Body of pancreas (tissue), 4 donors: Measurements from ENCODE around the gene ZNF837. TPM values are rescaled to one million over a fixed set of nuclear protein-coding genes. Genes with fewer than 3 reads are reported as not detected.

Experiments used
- ATAC-seq: fragments of 150-250 bp; one replicate; pipeline ENCODE4 v1.9.1; 2016
- DNase-seq, 4 donors: peaks; one replicate each; pipeline ENCODE4 v3.0.0-alpha.2; 2019
- H3K27ac ChIP-seq, 4 donors: fragments of 200-600 bp; sonication (generic); 1 replicate in 3 of 4; 2 replicates in 1 of 4; pipeline versions ENCODE4 v1.5.1 to v1.6.1; 2016 to 2019; ENCODE audit warnings: mild to moderate bottlenecking in 1 of 4, mixed read lengths in 1 of 4, moderate library complexity in 1 of 4
- H3K27me3 ChIP-seq, 2 donors: fragments of 200-600 bp; sonication (generic); one replicate each; pipeline ENCODE4 v1.6.0; 2016; ENCODE audit warnings: mild to moderate bottlenecking in 1 of 2
- H3K36me3 ChIP-seq, 2 donors: fragments of 200-600 bp; sonication (generic); replicated peaks in 1 of 2; 2 replicates each; pipeline ENCODE4 v1.5.1; 2016; ENCODE audit warnings: low read depth in 2 of 2; ENCODE audit not compliant: insufficient read depth in 1 of 2
- H3K4me1 ChIP-seq: fragments of 200-600 bp; sonication (generic); one replicate; pipeline ENCODE4 v1.6.0; 2016
- H3K4me3 ChIP-seq, 2 donors: fragments of 200-600 bp; sonication (generic); 1 replicate in 1 of 2; 2 replicates in 1 of 2; pipeline ENCODE4 v1.5.1; 2016 to 2019
- H3K9me3 ChIP-seq, 3 donors: fragments of 200-600 bp; sonication (generic); 1 replicate in 2 of 3; 2 replicates in 1 of 3; pipeline ENCODE4 v1.5.1; 2016
- POLR2A ChIP-seq, 3 donors: fragments of 450-650 bp; IDR thresholded peaks; one replicate each; pipeline ENCODE4 v1.6.1; 2016; ENCODE audit warnings: antibody characterized with exemption in 3 of 3, mild to moderate bottlenecking in 2 of 3
- WGBS, 2 donors: methylation state at CpG; one replicate each; pipeline ENCODE4 v1.1.5; 2017; 5-methylcytosine and 5-hydroxymethylcytosine counted together
- intact Hi-C: fragments of 100-400 bp; cut with DNase I; formaldehyde crosslinking; loops from one replicate; pipeline ENCODE4 v1.15.1; 2023
- total RNA-seq, 2 donors: library from RNA; depleted of rRNA; stranded (reverse); fragments of >200 nt; gene quantifications; one replicate each; pipeline ENCODE4 v1.1.0, GENCODE V29; 2016
- TF ChIP-seq, protein P1 (sequence below), 7 experiments: fragments of 450-650 bp in 4 of 7; fragments of 200-600 bp in 3 of 7; sonication (generic) in 3 of 7; IDR thresholded peaks; one replicate each; pipeline ENCODE4 v1.5.1; 2016 to 2019; ENCODE audit warnings: antibody characterized with exemption in 7 of 7

Gene ZNF837
- total RNA-seq, 2 donors from 2014 or later, result 7.3 to 15.2 TPM

DNA sequence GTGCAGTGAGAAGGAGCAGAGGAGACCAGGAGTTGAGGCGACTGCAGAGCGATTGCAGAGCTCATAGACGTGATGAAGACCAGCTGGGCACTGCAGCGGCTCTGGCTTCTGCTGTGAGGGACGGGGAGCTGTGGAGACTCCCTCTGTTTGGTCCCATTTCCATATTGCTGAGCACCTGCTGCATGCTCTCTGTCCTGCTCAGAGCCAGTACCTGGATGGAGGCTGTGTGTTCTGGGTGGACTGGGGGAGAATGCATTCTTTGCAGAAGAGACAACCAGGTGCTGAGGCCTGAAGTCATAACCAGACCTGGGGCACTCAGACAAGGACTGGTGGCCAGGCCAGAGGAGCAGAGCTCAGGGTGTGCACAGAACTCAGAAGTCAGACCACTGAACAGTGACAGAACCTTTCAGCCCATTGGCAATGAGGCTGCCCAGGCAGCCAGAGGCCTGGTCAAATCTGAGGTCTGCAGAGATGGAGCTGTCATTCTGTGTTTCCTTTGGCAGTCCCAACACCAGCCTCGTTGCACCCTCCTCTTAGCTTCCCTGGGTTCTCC, 26.3 kb downstream of the ZNF837 start:
- WGBS, 2 donors, result 72 to 77% methylated on average over 5 to 6 of the region's 6 CpGs
- Histone ChIP-seq H3K4me3 (no peak overlapping the region), H3K4me1 (peaks cover 14% of the 10 kb centered on the region), H3K9me3 (no peaks in the 10 kb centered on the region), H3K27me3 (no peaks in the 10 kb centered on the region), H3K36me3 (no peaks in the 10 kb centered on the region), H3K27ac (no peak overlapping the region)
- DNase-seq (no peak), ATAC-seq (no peak)
- intact Hi-C loops, result no loop called here
- TF ChIP-seq POLR2A (IDR thresholded peaks at IDR 0.05), result no peak
- TF ChIP-seq, protein P1, sequence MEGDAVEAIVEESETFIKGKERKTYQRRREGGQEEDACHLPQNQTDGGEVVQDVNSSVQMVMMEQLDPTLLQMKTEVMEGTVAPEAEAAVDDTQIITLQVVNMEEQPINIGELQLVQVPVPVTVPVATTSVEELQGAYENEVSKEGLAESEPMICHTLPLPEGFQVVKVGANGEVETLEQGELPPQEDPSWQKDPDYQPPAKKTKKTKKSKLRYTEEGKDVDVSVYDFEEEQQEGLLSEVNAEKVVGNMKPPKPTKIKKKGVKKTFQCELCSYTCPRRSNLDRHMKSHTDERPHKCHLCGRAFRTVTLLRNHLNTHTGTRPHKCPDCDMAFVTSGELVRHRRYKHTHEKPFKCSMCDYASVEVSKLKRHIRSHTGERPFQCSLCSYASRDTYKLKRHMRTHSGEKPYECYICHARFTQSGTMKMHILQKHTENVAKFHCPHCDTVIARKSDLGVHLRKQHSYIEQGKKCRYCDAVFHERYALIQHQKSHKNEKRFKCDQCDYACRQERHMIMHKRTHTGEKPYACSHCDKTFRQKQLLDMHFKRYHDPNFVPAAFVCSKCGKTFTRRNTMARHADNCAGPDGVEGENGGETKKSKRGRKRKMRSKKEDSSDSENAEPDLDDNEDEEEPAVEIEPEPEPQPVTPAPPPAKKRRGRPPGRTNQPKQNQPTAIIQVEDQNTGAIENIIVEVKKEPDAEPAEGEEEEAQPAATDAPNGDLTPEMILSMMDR (IDR thresholded peaks at IDR 0.05), result no peak

DNA sequence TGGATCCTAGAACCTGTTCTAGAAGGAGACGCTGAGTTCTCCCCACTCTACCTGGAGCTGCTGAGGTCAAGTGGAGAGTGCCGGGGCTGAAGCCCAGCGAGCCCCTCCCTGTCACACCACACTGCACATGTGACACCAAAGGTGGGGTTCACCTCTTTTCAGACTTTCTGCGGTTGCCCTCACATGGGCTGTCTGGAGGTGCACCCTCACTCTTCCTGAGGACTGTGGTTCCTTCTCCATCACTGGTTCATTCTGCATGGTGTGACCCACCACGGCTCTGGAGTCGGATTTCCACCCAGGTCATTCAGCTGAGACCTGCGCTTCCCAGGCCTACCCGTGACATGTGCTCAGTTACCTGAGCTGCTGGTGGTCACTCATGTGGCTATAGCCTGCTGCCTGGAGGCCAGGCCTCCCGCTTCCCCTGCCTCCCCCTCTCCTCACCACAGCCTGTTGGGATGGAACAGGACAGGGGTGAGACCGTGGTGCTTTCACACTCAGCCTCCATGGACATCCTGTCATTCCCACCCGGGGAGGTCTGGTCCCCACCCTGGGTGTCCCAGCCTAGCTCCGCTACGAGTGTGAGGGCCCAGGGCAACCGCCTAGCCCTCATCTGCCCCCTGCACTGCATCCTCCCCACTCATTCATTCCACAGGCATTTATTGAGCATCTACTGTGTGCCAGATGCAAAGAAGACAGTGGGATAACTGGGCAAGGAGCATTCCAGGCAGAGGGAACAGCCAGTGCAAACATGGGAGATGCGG, 26.9 kb downstream of the ZNF837 start:
- DNase-seq (no peak), ATAC-seq (no peak)
- 74 to 89% methylated on average over 11 to 15 of the region's 15 CpGs for WGBS, 2 donors
- Histone ChIP-seq H3K36me3 (no peaks in the 10 kb centered on the region), H3K27me3 (no peaks in the 10 kb centered on the region), H3K9me3 (no peaks in the 10 kb centered on the region), H3K27ac (no peak overlapping the region), H3K4me1 (peaks cover 14% of the 10 kb centered on the region), H3K4me3 (no peak overlapping the region)
- intact Hi-C loops, result no loop called here
- TF ChIP-seq POLR2A (IDR thresholded peaks at IDR 0.05), result no peak
- TF ChIP-seq, protein P1 (IDR thresholded peaks at IDR 0.05), result no peak

DNA sequence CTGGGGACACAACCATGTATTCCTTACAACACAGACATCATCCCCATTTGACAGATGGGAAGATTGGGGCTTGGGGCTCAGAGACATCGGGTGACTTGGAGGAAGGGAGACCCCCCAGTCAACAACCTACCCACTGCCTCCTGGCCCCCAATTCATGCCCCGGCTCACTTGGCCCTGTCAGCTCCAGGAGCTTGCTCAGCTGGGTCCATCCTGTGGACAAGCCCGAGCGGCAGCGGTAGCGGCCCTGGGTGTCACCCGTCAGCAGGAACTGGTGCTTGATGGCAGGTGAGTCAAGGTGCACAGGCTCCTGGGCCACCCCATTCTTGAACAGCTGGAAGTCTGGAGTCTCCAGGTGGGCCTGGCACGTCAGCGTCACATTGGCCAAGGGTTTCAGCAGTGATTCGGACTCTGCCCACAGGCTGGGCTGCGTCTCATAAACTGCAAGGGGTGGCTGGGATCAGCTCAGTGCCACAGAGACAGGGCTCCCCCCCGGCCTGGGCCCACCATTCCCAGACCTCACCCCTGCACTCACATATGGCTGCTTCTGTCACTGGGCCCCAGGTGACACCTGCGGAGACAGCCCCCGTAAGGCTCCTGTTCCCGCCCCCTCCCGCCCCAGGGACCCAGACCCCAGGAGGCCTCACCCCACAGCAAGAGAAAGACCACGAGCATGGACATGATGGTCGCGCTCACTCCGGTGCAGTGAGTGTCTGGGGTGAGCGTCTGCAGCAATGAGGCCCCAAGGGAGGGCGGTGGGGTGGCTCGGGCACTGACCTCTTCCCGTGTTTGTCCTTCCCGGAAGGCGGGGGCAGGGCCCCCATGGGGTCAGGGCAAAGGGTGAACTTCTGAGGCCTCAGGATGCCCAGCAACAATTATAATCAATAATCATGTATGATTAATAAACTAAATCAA, 27.8 kb downstream of the ZNF837 start, which contains the start of gene A1BG:
TSS of gene A1BG (minus strand) at position 733 of the 912 bp plus-strand sequence. CDS start at position 678, 55 bp downstream.
- Histone ChIP-seq H3K36me3 (no peaks in the 10 kb centered on the region), H3K4me1 (peaks cover 14% of the 10 kb centered on the region), H3K4me3 (no peak within 1 kb of the TSS), H3K27ac (no peak within 1 kb of the TSS), H3K9me3 (no peaks in the 10 kb centered on the region), H3K27me3 (no peaks in the 10 kb centered on the region)
- ATAC-seq (no peak), DNase-seq (no peak)
- WGBS, 2 donors, result 56 to 62% methylated on average over 15 to 26 of the region's 26 CpGs
- intact Hi-C loops, result no loop called here
- TF ChIP-seq POLR2A (IDR thresholded peaks at IDR 0.05), result no peak
- TF ChIP-seq, protein P1 (IDR thresholded peaks at IDR 0.05), result no peak

DNA sequence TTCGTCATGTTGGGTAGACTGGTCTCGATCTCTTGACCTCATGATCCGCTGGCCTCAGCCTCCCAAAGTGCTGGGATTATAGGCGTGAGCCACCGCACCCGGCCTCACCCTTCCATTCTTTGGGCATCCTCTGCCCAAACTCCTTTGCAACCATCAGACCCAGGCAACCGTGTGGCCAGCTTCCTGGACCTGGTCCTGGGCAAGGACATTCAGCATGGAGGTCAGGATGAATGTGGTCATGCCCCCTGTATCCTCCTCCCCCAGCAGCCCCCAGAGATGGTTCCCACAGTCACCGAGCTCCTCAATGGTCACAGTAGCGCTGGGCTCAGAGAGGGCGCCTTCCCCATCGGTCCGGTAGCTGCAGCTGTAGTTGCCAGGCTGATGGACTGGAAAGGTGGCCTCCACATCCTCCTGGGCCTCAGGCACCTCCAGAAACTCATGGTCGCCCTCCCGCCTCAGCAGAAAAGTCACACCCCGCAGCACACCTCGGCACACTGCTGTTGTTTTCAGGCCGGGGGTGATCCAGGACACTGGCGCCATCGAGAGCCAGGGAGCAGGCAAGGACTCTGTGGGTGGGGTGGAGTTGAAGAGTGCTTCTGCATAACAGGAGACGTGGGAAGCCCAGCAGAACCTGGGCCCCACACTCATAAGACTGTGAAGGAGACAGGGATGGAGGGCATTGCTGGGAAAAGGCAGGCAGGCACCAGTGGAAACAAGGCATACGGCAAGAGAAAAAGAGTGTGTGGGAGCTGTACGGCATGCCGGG, 28.7 kb downstream of the ZNF837 start:
- H3K27me3 ChIP-seq, result peaks cover 0 to 5% of the 10 kb centered on the region in 2 donors
- no peaks in the 10 kb centered on the region for H3K9me3 ChIP-seq
- no peak for TF ChIP-seq POLR2A (IDR thresholded peaks at IDR 0.05)
- TF ChIP-seq, protein P1 (IDR thresholded peaks at IDR 0.05), result no peak
- WGBS, 2 donors, result 77 to 80% methylated on average over 14 to 23 of the region's 23 CpGs
- DNase-seq, result no peak
- no peak for ATAC-seq
- no peak overlapping the region for H3K27ac ChIP-seq
- no peaks in the 10 kb centered on the region for H3K36me3 ChIP-seq
- peaks cover 15% of the 10 kb centered on the region for H3K4me1 ChIP-seq
- intact Hi-C loops, result no loop called here
- no peak overlapping the region for H3K4me3 ChIP-seq
